ENCODE results near the gene FHIT. TPM values are rescaled to one million over a fixed set of nuclear protein-coding genes. Genes with fewer than 3 reads are reported as not detected.

Gene FHIT
- total and polyA plus RNA-seq, 2 donors from 2014 or later: 20.2 to 61.2 TPM

- DNase-seq (no peak), FAIRE-seq (no peak)
- no peaks in the 10 kb centered on the region for H3K9me3 ChIP-seq (ENCODE audit: control insufficient read depth in 2 of 3, insufficient read depth in 1 of 3, low read length in 3 of 3)
- H3K27me3 ChIP-seq (ENCODE audit: control insufficient read depth, insufficient read depth, low read length): no peaks in the 10 kb centered on the region
- no peak overlapping the region for H3K9ac ChIP-seq (ENCODE audit: low read length in 3 of 3)
- no peaks in the 10 kb centered on the region for H3K36me3 ChIP-seq (ENCODE audit: control insufficient read depth in 2 of 3, insufficient read depth in 3 of 3, low read length in 3 of 3)
- H3K27ac ChIP-seq (ENCODE audit: low read depth in 2 of 2, low read length in 2 of 2): peak overlapping the region in 1 of 2 donors; percentile 10
- intact Hi-C loops (cut with DNase I): no loop called here
- no peak overlapping the region for H3K4me3 ChIP-seq (ENCODE audit: low read length in 3 of 3)
- no peak for TF ChIP-seq CTCF (IDR thresholded peaks at IDR 0.05; ENCODE audit: borderline replicate concordance, extremely low read depth, insufficient read depth)
- H3K4me1 ChIP-seq (ENCODE audit: control insufficient read depth in 2 of 3, insufficient read depth in 2 of 3, low read depth in 1 of 3, low read length in 3 of 3): no peaks in the 10 kb centered on the region
These were observed 494.8 kb downstream of the FHIT start for GRCh38 chr3:60756241-60757030.

- H3K27ac ChIP-seq (ENCODE audit: low read depth in 2 of 2, low read length in 2 of 2): no peak overlapping the region
- TF ChIP-seq CTCF (IDR thresholded peaks at IDR 0.05; ENCODE audit: borderline replicate concordance, extremely low read depth, insufficient read depth): no peak
- DNase-seq: no peak
- H3K9ac ChIP-seq (ENCODE audit: low read length in 3 of 3): no peak overlapping the region
- peaks cover 0 to 4% (median 0%) of the 10 kb centered on the region in 3 donors for H3K9me3 ChIP-seq (ENCODE audit: control insufficient read depth in 2 of 3, insufficient read depth in 1 of 3, low read length in 3 of 3)
- no peak for FAIRE-seq
- intact Hi-C loops (cut with DNase I): no loop called here
- no peaks in the 10 kb centered on the region for H3K27me3 ChIP-seq (ENCODE audit: control insufficient read depth, insufficient read depth, low read length)
- H3K4me3 ChIP-seq (ENCODE audit: low read length in 3 of 3): no peak overlapping the region
- H3K36me3 ChIP-seq (ENCODE audit: control insufficient read depth in 2 of 3, insufficient read depth in 3 of 3, low read length in 3 of 3): no peaks in the 10 kb centered on the region
- H3K4me1 ChIP-seq (ENCODE audit: control insufficient read depth in 2 of 3, insufficient read depth in 2 of 3, low read depth in 1 of 3, low read length in 3 of 3): no peaks in the 10 kb centered on the region
These were observed 496.2 kb downstream of the FHIT start for GRCh38 chr3:60755094-60755493.

GRCh38 chr3:60754617-60755016 lies 496.6 kb downstream of the FHIT start:
- Histone ChIP-seq H3K36me3 (ENCODE audit: control insufficient read depth in 2 of 3, insufficient read depth in 3 of 3, low read length in 3 of 3) (no peaks in the 10 kb centered on the region), H3K27ac (ENCODE audit: low read depth in 2 of 2, low read length in 2 of 2) (no peak overlapping the region), H3K4me1 (ENCODE audit: control insufficient read depth in 2 of 3, insufficient read depth in 2 of 3, low read depth in 1 of 3, low read length in 3 of 3) (no peaks in the 10 kb centered on the region), H3K4me3 (ENCODE audit: low read length in 3 of 3) (no peak overlapping the region), H3K27me3 (ENCODE audit: control insufficient read depth, insufficient read depth, low read length) (no peaks in the 10 kb centered on the region), H3K9ac (ENCODE audit: low read length in 3 of 3) (no peak overlapping the region), H3K9me3 (ENCODE audit: control insufficient read depth in 2 of 3, insufficient read depth in 1 of 3, low read length in 3 of 3) (peaks cover 0 to 7% (median 0%) of the 10 kb centered on the region in 3 donors)
- no peak for TF ChIP-seq CTCF (IDR thresholded peaks at IDR 0.05; ENCODE audit: borderline replicate concordance, extremely low read depth, insufficient read depth)
- FAIRE-seq: no peak
- no peak for DNase-seq
- intact Hi-C loops (cut with DNase I): no loop called here

All from kidney (tissue), 14 donors.